GM18505 (cell line): ENCODE measurements around the gene PRRG3.

Source experiments
- ATAC-seq: cut with Tn5 transposase; IDR thresholded peaks from one replicate; pipeline ENCODE4 v1.9.1; 2021; ENCODE audit not compliant: unreplicated experiment
- POLR2A ChIP-seq: IDR thresholded peaks from 4 replicates; pipeline ENCODE4 v1.6.1; 2011; ENCODE audit warnings: borderline replicate concordance; ENCODE audit not compliant: insufficient read depth, insufficient read length; ENCODE audit errors: extremely low read depth

Gene PRRG3

GRCh38 chrX:151699746-151700145 is 4.5 kb downstream of the PRRG3 start:
- no peak for TF ChIP-seq POLR2A
- ATAC-seq = no peak

- no peak for ATAC-seq
- TF ChIP-seq POLR2A = no peak
Observed at GRCh38 chrX:151700581-151700980, 5.3 kb downstream of the PRRG3 start.

GRCh38 chrX:151701071-151701470 is 5.8 kb downstream of the PRRG3 start:
- no peak for TF ChIP-seq POLR2A

GRCh38 chrX:151701531-151701930 is 6.3 kb downstream of the PRRG3 start:
- no peak for TF ChIP-seq POLR2A
- no peak for ATAC-seq

More at GRCh38 chrX:151701071-151701470, 5.8 kb downstream of the PRRG3 start:
- no peak for ATAC-seq

- no peak for ATAC-seq
- TF ChIP-seq POLR2A = no peak
Observed at GRCh38 chrX:151702026-151702714, 6.9 kb downstream of the PRRG3 start.

- no peak for TF ChIP-seq POLR2A
- no peak for ATAC-seq
Observed at GRCh38 chrX:151702741-151703340, 7.6 kb downstream of the PRRG3 start.

GRCh38 chrX:151703487-151703886 is 8.2 kb downstream of the PRRG3 start:
- ATAC-seq = no peak
- no peak for TF ChIP-seq POLR2A

GRCh38 chrX:151704041-151704663 is 8.9 kb downstream of the PRRG3 start:
- no peak for TF ChIP-seq POLR2A
- no peak for ATAC-seq

GRCh38 chrX:151708821-151709220 is 13.6 kb downstream of the PRRG3 start:
- no peak for ATAC-seq
- no peak for TF ChIP-seq POLR2A

- no peak for TF ChIP-seq POLR2A
- no peak for ATAC-seq
Observed at GRCh38 chrX:151710457-151710856, 15.2 kb downstream of the PRRG3 start.

GRCh38 chrX:151711154-151711553 is 15.9 kb downstream of the PRRG3 start:
- TF ChIP-seq POLR2A = no peak
- no peak for ATAC-seq

- TF ChIP-seq POLR2A = no peak
- no peak for ATAC-seq
Observed at GRCh38 chrX:151711787-151712186, 16.5 kb downstream of the PRRG3 start.

GRCh38 chrX:151712253-151712652 is 17.0 kb downstream of the PRRG3 start:
- no peak for ATAC-seq
- no peak for TF ChIP-seq POLR2A

- TF ChIP-seq POLR2A = no peak
- ATAC-seq = peak; percentile 61
Observed at GRCh38 chrX:151713849-151714248, 18.6 kb downstream of the PRRG3 start.
